HepG2 (cell line): ENCODE measurements around the gene LMBRD2.

Experiments used
- CTCF ChIP-seq: sonication (generic); formaldehyde crosslinking; IDR thresholded peaks from 2 replicates; pipeline ENCODE4 v1.5.0; 2020; ENCODE audit warnings: mild to moderate bottlenecking, missing genetic modification reagents, moderate library complexity
- ETV6 ChIP-seq: sonication (generic); formaldehyde crosslinking; conservative IDR thresholded peaks from 2 replicates; pipeline ENCODE4 v1.4.0; 2020; ENCODE audit warnings: missing genetic modification reagents
- FOXM1 ChIP-seq: sonication (generic); formaldehyde crosslinking; IDR thresholded peaks from 2 replicates; pipeline ENCODE4 v1.5.0; 2020; ENCODE audit warnings: missing genetic modification reagents
- MAFK ChIP-seq, 2 experiments: IDR thresholded peaks in 1 of 2; conservative IDR thresholded peaks in 1 of 2; 2 replicates each; pipeline ENCODE4 v1.6.1; 2011; ENCODE audit warnings: improper control_type of control experiment in 2 of 2, low read length in 2 of 2
- ZNF282 ChIP-seq: fragments of 450-650 bp; IDR thresholded peaks from 2 replicates; pipeline ENCODE4 v1.6.1; 2018; ENCODE audit not compliant: partially characterized antibody
- ZNF44 ChIP-seq: sonication (generic); formaldehyde crosslinking; IDR thresholded peaks from 2 replicates; pipeline ENCODE4 v1.5.1; 2020; ENCODE audit warnings: mild to moderate bottlenecking, missing genetic modification reagents

GRCh38 chr5:36177715-36178523 lies 26.2 kb upstream of the LMBRD2 start:
- TF ChIP-seq CTCF (CRISPR knock-in tag): peak; percentile 71
- TF ChIP-seq ETV6 (CRISPR knock-in tag): no peak
- TF ChIP-seq FOXM1 (CRISPR knock-in tag): no peak
- no peak for TF ChIP-seq ZNF44
- no peak for TF ChIP-seq MAFK (conservative IDR thresholded peaks at IDR 0.05 in 1 of 2, IDR thresholded peaks at IDR 0.05 in 1 of 2; ENCODE audit: low read length in 2 of 2)
- no peak for TF ChIP-seq ZNF282
